Neural progenitor cell (in vitro differentiated cells): ENCODE measurements around the gene ESR2.

Experiments used
- CTCF ChIP-seq: fragments of 200-600 bp; sonication (generic); IDR thresholded peaks from 2 replicates; pipeline ENCODE4 v1.5.1; 2017; ENCODE audit warnings: antibody characterized with exemption, mild to moderate bottlenecking
- EZH2 ChIP-seq: fragments of 200-600 bp; sonication (generic); IDR thresholded peaks from 2 replicates; pipeline ENCODE4 v1.6.1; 2017; ENCODE audit warnings: antibody characterized with exemption, mild to moderate bottlenecking, moderate library complexity
- EZH2phosphoT487 ChIP-seq: fragments of 200-600 bp; sonication (generic); IDR thresholded peaks from 2 replicates; pipeline ENCODE4 v1.6.1; 2017; ENCODE audit warnings: antibody characterized with exemption

- no peak for TF ChIP-seq CTCF
- TF ChIP-seq EZH2, result no peak
- no peak for TF ChIP-seq EZH2phosphoT487
Observed at GRCh38 chr14:64107438-64107837, 186.7 kb downstream of the ESR2 start.
